Stimulated activated CD4-positive, alpha-beta T cell treated with anti-CD3 and anti-CD28 coated beads, TNF-alpha, amount 100 ng/mL, for 24 hours (primary cell): ENCODE results near the gene ZBTB45.
"Not testable (repeated sequence)": the region's sequence is repeated elsewhere in the genome, so short reads cannot be mapped to it uniquely, and the experiment has no call there.

ENCODE experiments used
- DNase-seq, 3 experiments: peaks; one replicate each; pipeline ENCODE4 v3.0.0-alpha.2; 2020; ENCODE audit warnings: low read depth in 3 of 3

ZBTB45 gene

GRCh38 chr19:58474997-58475713, 44.5 kb downstream of the ZBTB45 start:
- no peak for DNase-seq

DNA sequence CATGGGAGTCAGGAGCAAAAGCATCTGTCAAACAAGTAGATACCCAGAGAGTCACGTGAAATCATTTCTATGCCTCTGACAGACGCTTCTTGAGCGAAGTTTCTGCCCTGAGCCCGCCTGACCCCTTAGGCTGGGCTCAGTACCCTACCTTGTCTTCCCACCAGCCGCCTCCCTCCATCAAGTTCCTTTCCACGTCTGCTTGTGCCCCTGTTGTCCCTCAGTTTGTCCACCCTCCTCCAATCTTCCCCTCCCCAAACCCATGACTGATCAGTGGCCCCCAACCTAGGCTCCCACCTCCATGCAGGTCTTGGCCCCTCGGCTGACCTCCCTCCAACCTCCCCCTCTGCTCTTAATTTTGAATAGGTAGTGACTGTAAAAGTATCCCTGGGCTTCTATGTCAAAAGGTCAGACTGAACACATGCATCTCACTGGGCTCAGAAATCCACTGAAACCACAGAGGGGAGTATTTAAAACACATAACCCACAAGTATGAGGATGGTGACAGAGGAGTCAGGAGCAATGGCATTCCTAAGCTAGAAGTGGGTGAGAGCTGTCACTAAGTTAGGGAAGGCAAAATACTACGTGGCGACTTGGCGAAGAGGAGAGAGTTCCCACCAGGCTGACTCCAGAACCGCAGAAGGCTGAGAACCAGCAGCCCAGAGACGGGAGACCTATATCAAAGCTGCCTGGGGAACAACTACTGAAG, 45.2 kb downstream of the ZBTB45 start:
- no peak for DNase-seq

DNA sequence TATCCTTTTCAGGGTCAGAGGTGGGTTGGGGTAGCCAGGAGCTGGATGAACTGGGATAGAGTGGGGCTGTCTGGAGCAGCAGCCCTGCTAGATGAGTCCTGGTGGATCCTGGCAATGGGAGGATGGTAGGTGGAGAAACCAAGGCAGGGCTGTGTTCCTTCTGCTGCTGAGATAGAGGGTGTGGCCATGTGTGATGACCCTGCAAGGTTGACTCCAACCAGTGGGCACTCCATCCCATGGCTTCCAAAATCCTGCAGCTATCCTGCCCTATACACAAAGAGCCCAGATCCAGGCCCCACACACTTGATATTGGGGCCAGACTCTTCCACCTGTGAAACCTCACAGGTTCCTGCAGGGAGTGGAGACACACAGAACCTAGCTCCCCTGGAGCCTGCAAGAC, 45.8 kb downstream of the ZBTB45 start:
- DNase-seq: no peak

DNA sequence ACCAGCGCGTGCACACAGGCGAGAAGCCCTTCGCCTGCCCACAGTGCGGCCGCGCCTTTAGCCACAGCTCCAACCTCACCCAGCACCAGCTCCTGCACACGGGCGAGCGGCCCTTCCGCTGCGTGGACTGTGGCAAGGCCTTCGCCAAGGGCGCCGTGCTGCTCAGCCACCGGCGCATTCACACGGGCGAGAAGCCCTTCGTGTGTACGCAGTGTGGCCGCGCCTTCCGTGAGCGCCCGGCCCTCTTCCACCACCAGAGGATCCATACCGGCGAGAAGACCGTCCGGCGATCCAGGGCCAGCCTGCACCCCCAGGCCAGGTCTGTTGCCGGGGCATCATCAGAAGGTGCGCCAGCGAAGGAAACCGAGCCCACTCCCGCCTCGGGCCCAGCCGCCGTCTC, 47.9 kb downstream of the ZBTB45 start:
- DNase-seq: no peak

- DNase-seq: not testable (repeated sequence)
Observed at GRCh38 chr19:58470837-58471543, 48.6 kb downstream of the ZBTB45 start.

- DNase-seq: no peak
Observed at GRCh38 chr19:58469241-58470013, 50.2 kb downstream of the ZBTB45 start.

DNA sequence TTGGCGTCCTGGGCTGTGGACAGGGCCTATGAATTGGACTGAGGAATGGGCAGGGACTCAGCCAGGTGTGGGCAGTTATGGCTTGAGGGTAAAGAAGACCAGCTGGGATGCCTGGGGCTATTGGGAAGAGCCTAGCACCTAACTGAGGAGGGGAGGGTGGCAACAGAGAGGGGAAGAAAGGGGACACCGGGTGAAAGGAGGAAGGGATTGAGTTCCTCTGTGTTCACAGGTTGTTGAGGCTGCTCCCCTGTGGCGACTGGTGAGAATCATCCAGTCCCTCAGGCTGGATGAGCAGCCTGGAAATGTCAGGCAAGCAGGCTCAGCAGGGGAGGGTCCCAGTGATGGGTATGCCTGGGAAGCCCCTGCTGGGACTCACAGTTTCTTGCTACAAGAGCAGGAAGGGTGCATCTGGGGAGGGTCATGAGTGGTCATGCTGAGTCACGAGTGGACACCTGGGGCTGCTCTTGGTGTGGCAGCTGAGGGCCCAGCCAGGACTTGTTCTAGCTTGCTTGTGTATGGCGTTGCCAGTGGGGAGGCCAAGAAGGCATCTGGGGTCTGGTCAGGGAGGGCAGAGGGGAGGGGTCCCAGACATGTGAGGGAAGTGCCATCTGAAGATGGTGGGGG, 51.3 kb downstream of the ZBTB45 start:
- no peak for DNase-seq

DNA sequence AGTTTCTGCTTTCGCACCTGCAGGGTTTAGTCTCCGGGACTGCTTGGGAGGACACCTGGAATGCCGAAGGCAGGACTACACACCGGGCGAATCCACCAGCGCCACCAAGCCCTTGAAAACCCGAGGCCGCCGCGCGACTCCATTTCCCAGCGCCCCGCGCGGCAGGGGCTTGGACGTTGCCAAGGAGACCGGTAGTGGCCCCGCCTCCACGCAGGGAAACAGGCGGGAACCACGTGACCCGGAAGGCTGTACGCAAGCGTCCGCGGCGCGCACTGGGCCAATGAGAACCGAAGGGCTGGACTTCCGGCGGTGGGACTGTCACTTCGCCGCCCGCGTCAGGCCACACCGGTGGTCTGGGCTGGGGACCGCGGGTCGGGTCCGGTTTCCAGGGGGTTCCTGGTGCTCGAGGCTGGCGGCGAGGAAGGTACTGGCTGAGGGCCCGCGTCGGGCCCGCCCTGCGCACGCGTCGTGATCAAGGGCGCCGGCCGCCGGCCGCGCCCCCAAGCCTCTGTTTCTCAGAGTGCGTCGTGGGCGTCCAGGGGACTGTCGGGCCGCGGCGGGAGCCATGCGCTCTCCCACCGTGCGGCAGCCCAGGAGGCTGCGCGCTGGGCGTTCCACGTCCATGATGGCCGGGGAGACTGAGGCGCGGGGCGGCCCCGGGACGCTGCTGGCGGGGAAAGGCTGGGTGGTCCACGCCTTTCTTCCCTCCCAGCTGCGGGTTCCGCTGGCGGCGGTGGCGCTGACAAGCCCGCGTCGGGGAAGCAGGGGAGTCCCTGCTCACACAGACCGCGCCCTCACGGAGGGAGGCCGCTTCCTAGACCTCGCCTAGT, 52.6 kb downstream of the ZBTB45 start, which contains the start of gene ZNF324:
Gene ZNF324, plus strand, starts transcription at position 321 of the 830 bp plus-strand sequence. CDS start 2,106 bp downstream, outside the sequence.
- peak; percentile 95 to 98 (median 97) for DNase-seq

- DNase-seq: no peak
Observed at GRCh38 chr19:58466089-58466759, 53.4 kb downstream of the ZBTB45 start.
